ENCODE data around the gene MRPL23. TPM values are rescaled to one million over a fixed set of nuclear protein-coding genes. Genes with fewer than 3 reads are reported as not detected.

MRPL23 gene
- total RNA-seq (2022) (104 and 109 TPM in 2 replicates), Bru-seq, nascent RNA (percentile 30 among the genes with signal in this experiment), BruChase-seq, experiment 1, labeled RNA remaining after a 6-hour chase (percentile 37 among the genes with signal in this experiment), BruChase-seq, experiment 2, labeled RNA remaining after a 2-hour chase (percentile 30 among the genes with signal in this experiment)
- long read RNA-seq, transcript MRPL23-205 (5 exons, 736 nt): major isoform, 143 of 165 reads
- long read RNA-seq, partial matches to known transcripts: 17 of 165 reads
- long read RNA-seq, other reads (novel, unspliced or antisense): 5 of 165 reads

DNA sequence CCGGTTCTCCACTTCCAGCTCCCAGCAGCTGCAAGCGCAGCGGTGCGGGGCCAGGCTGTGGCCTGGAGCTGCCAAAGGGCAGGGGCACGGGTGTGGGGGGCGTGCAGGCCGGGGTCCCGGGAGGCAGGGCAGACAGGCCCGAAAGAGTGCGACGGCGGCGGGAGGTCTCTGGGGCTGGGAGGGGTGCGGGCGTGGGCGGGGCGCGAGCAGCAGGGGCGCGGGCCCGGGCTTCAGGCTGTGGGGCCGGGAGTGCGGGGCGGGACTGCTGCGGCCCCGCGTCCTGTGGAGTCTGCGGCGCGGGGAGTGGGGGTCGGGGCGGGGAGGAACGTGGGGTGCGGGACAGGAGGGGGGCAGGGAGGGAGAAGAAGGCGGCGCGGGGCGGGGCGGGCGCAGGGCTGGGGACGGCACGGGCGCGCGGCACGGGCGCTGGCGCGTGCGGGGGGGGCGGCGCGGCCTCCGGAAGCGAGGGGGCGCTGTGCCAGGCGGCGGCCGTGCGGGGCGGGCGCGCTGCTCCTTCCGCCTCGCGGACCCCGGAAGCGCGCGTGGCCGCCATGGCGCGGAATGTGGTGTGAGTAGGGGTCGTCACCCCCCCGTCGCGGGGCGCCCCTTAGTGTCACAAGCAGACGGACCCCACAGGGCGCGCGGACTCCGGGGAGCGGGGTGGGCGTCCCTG, at the start of gene MRPL23:
MRPL23 (plus strand) TSS at position 521 of the 673 bp plus-strand sequence; CDS start at position 552, 31 bp downstream.
- intact Hi-C loops (cut with micrococcal nuclease; ENCODE audit: unreplicated experiment): no loop called here
- H3K4me3 Mint-ChIP-seq (ENCODE audit: low read depth, unreplicated experiment): no peak within 1 kb of the TSS
- BruUV-seq (replicated peaks): no TSS peak

DNA sequence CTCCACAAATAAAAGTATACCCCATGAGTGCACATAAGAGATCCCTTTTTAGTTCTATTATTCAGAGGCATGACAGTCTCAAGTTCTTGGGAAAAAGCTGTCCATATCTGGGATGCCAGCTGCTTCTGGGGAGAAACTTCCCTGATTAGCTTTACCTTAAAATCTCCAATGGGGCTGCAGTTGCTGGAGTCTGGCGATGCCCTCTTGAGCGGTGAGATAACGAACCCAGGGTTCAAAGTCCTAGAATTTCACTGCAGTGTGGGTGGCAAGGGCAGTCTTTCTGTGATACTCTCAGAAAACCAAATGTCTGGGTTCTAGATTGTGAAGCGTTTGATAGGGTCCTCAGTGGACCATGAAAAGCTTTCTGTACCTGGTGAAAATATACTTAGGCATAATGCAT, 48.0 kb upstream of the MRPL23 start:
- DNase-seq: no peak
- TF ChIP-seq, protein P1, sequence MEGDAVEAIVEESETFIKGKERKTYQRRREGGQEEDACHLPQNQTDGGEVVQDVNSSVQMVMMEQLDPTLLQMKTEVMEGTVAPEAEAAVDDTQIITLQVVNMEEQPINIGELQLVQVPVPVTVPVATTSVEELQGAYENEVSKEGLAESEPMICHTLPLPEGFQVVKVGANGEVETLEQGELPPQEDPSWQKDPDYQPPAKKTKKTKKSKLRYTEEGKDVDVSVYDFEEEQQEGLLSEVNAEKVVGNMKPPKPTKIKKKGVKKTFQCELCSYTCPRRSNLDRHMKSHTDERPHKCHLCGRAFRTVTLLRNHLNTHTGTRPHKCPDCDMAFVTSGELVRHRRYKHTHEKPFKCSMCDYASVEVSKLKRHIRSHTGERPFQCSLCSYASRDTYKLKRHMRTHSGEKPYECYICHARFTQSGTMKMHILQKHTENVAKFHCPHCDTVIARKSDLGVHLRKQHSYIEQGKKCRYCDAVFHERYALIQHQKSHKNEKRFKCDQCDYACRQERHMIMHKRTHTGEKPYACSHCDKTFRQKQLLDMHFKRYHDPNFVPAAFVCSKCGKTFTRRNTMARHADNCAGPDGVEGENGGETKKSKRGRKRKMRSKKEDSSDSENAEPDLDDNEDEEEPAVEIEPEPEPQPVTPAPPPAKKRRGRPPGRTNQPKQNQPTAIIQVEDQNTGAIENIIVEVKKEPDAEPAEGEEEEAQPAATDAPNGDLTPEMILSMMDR (IDR thresholded peaks at IDR 0.05; ENCODE audit: unreplicated experiment): no peak
- Mint-ChIP-seq H3K36me3 (ENCODE audit: insufficient read depth, unreplicated experiment) (no peaks in the 10 kb centered on the region), H3K9me3 (ENCODE audit: low read depth, unreplicated experiment) (no peaks in the 10 kb centered on the region), H3K27me3 (ENCODE audit: unreplicated experiment) (peaks cover 67% of the 10 kb centered on the region), H3K4me1 (ENCODE audit: low read depth, unreplicated experiment) (no peaks in the 10 kb centered on the region), H3K27ac (ENCODE audit: unreplicated experiment) (no peak overlapping the region), H3K4me3 (ENCODE audit: low read depth, unreplicated experiment) (no peak overlapping the region)
- CTCF ChIA-PET: no interaction called here
- BruUV-seq (replicated peaks): no TSS peak
- intact Hi-C loops (cut with micrococcal nuclease; ENCODE audit: unreplicated experiment): no loop called here

More for the DNA sequence above, at the start of gene MRPL23:
- Mint-ChIP-seq H3K9me3 (ENCODE audit: low read depth, unreplicated experiment) (no peaks in the 10 kb centered on the region), H3K36me3 (ENCODE audit: insufficient read depth, unreplicated experiment) (peaks cover 5% of the 10 kb centered on the region), H3K27me3 (ENCODE audit: unreplicated experiment) (no peaks in the 10 kb centered on the region), H3K27ac (ENCODE audit: unreplicated experiment) (no peak within 1 kb of the TSS), H3K4me1 (ENCODE audit: low read depth, unreplicated experiment) (peaks cover 9% of the 10 kb centered on the region)
- TF ChIP-seq, protein P1 (IDR thresholded peaks at IDR 0.05; ENCODE audit: unreplicated experiment): no peak
- CTCF ChIA-PET: interaction anchor here (0.6 to 2.3 kb wide), 3 partner anchors 113 to 380 kb away, joined by 3 to 15 read pairs (median 5); partner anchors contain the start of gene KRTAP5-6
- peak; percentile 22 for DNase-seq

DNA sequence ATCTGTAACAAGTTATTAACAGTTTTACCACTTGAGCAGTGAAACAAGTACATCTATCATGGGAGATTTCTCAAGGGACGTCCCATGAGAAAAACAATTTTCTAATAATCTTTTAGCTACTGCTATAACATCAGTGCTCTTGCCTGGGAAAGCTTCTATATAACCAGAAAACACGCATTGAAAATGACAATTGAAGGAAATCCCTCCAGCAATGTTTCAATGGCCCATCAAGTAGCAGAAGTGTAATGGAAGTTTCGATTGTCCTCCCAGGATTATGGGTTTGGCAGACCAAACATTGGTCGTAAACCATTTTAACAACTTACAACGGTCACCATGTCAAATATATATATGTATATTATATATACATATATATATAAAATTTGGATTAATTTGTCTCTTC, 47.4 kb upstream of the MRPL23 start:
- no peaks in the 10 kb centered on the region for H3K4me1 Mint-ChIP-seq (ENCODE audit: low read depth, unreplicated experiment)
- no peak for DNase-seq
- H3K27me3 Mint-ChIP-seq (ENCODE audit: unreplicated experiment): peaks cover 67% of the 10 kb centered on the region
- H3K9me3 Mint-ChIP-seq (ENCODE audit: low read depth, unreplicated experiment): no peaks in the 10 kb centered on the region
- no peaks in the 10 kb centered on the region for H3K36me3 Mint-ChIP-seq (ENCODE audit: insufficient read depth, unreplicated experiment)
- TF ChIP-seq, protein P1 (IDR thresholded peaks at IDR 0.05; ENCODE audit: unreplicated experiment): no peak
- no TSS peak for BruUV-seq (replicated peaks)
- H3K27ac Mint-ChIP-seq (ENCODE audit: unreplicated experiment): no peak overlapping the region
- H3K4me3 Mint-ChIP-seq (ENCODE audit: low read depth, unreplicated experiment): no peak overlapping the region
- intact Hi-C loops (cut with micrococcal nuclease; ENCODE audit: unreplicated experiment): no loop called here
- CTCF ChIA-PET: no interaction called here

DNA sequence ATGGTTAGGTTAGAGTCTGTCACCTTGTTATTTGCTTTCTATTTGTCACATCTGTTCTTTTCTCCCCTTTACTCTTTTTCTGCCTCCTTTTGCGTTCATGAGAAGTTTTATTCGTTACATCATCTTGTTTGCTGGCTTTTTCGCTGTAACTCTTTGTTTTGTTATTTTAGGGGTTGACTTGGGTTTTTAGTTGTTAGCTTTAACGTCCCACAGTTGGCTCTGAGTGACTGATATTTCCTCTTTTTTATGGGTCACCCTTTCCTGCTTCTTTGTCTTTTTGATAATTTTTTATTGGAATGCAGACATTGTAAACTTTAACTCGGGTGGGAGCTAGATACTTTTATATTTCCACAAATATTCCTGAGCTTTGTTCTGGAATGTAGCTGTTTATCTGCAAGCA, 41.0 kb upstream of the MRPL23 start:
- Mint-ChIP-seq H3K9me3 (ENCODE audit: low read depth, unreplicated experiment) (no peaks in the 10 kb centered on the region), H3K36me3 (ENCODE audit: insufficient read depth, unreplicated experiment) (no peaks in the 10 kb centered on the region), H3K27ac (ENCODE audit: unreplicated experiment) (no peak overlapping the region), H3K27me3 (ENCODE audit: unreplicated experiment) (peaks cover 72% of the 10 kb centered on the region), H3K4me3 (ENCODE audit: low read depth, unreplicated experiment) (no peak overlapping the region), H3K4me1 (ENCODE audit: low read depth, unreplicated experiment) (no peaks in the 10 kb centered on the region)
- no peak for DNase-seq
- TF ChIP-seq, protein P1 (IDR thresholded peaks at IDR 0.05; ENCODE audit: unreplicated experiment): no peak
- CTCF ChIA-PET: interaction anchor here (0.7 kb wide), 1 partner anchor 312 kb away, joined by 3 read pairs; no protein-coding TSS in a partner anchor
- no TSS peak for BruUV-seq (replicated peaks)
- intact Hi-C loops (cut with micrococcal nuclease; ENCODE audit: unreplicated experiment): loop anchor here (5.0 kb wide), 1 partner anchor 186 kb away; no protein-coding TSS in a partner anchor
